H1 (cell line): ENCODE results near the gene GPD1L.

Source experiments
- CBX5 ChIP-seq: fragments of 300-800, 300-1000 bp; sonication (generic); IDR thresholded peaks from 2 replicates; pipeline ENCODE4 v1.7.1; 2016; ENCODE audit warnings: antibody characterized with exemption, low read length, low read depth
- HDAC6 ChIP-seq: IDR thresholded peaks from one replicate; pipeline ENCODE4 v1.7.1; 2012; ENCODE audit warnings: low read depth, mild to moderate bottlenecking, inconsistent platforms, low read length, moderate library complexity
- JUN ChIP-seq: IDR thresholded peaks from 2 replicates; pipeline ENCODE4 v1.6.1; 2011; ENCODE audit warnings: low read depth, mild to moderate bottlenecking, improper control_type of control experiment, low read length
- KDM5A ChIP-seq: fragments of 200-600 bp; IDR thresholded peaks from 2 replicates; pipeline ENCODE4 v1.7.1; 2012; ENCODE audit warnings: mild to moderate bottlenecking, low read length, inconsistent platforms, mixed read lengths
- POLR2A ChIP-seq, 2 experiments: IDR thresholded peaks; 1 replicate in 1 of 2; 2 replicates in 1 of 2; pipeline ENCODE4 v1.6.1; 2011; ENCODE audit warnings: low read depth in 2 of 2, low read length in 2 of 2, mild to moderate bottlenecking in 2 of 2; ENCODE audit errors: control extremely low read depth in 1 of 2
- POLR2AphosphoS5 ChIP-seq: IDR thresholded peaks from 2 replicates; pipeline ENCODE4 v1.6.1; 2011; ENCODE audit warnings: low read depth, low read length
- SIRT6 ChIP-seq: IDR thresholded peaks from one replicate; pipeline ENCODE4 v1.7.1; 2012; ENCODE audit warnings: low read length, inconsistent platforms
- YY1 ChIP-seq: IDR thresholded peaks from 2 replicates; pipeline ENCODE4 v1.6.1; 2011; ENCODE audit warnings: low read depth, mild to moderate bottlenecking, low read length
- TF ChIP-seq, protein P1 (sequence below): IDR thresholded peaks from 2 replicates; pipeline ENCODE4 v1.6.1; 2012; ENCODE audit warnings: inconsistent platforms
- TF ChIP-seq, protein P2 (sequence below), 3 experiments: IDR thresholded peaks; 1 replicate in 2 of 3; 2 replicates in 1 of 3; pipeline versions ENCODE4 v1.5.1 to v1.6.1; 2011; ENCODE audit warnings: low read length in 3 of 3, mild to moderate bottlenecking in 3 of 3, inconsistent platforms in 2 of 3, low read depth in 1 of 3, moderate library complexity in 1 of 3; ENCODE audit not compliant: insufficient read depth in 1 of 3; ENCODE audit errors: control extremely low read depth in 1 of 3

DNA sequence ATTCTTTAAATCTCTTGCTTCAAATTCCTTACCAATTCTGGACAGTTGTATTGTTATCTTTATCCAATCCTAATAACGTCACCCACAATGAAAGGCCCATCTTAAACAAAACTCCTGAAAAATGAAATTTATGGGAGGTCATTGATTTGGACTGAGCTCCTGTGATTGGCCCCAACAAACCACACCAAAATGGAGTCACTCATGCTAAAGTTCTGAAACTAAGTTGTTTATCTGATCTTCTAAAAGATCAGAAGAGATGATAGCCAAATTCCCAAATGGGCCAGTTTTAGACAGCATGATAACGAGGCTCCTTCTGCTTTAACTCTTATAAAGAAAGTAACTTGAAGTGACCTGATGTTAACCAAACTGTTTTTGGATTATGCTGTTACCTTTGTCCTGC lies 39.7 kb upstream of the GPD1L start:
- TF ChIP-seq POLR2A (IDR thresholded peaks at IDR 0.05; ENCODE audit: control extremely low read depth in 1 of 2, low read depth in 2 of 2, low read length in 2 of 2): no peak
- TF ChIP-seq CBX5: no peak
- TF ChIP-seq, protein P1, sequence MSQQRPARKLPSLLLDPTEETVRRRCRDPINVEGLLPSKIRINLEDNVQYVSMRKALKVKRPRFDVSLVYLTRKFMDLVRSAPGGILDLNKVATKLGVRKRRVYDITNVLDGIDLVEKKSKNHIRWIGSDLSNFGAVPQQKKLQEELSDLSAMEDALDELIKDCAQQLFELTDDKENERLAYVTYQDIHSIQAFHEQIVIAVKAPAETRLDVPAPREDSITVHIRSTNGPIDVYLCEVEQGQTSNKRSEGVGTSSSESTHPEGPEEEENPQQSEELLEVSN: no peak
- no peak for TF ChIP-seq KDM5A
- TF ChIP-seq POLR2AphosphoS5: no peak
- no peak for TF ChIP-seq YY1
- TF ChIP-seq, protein P2, sequence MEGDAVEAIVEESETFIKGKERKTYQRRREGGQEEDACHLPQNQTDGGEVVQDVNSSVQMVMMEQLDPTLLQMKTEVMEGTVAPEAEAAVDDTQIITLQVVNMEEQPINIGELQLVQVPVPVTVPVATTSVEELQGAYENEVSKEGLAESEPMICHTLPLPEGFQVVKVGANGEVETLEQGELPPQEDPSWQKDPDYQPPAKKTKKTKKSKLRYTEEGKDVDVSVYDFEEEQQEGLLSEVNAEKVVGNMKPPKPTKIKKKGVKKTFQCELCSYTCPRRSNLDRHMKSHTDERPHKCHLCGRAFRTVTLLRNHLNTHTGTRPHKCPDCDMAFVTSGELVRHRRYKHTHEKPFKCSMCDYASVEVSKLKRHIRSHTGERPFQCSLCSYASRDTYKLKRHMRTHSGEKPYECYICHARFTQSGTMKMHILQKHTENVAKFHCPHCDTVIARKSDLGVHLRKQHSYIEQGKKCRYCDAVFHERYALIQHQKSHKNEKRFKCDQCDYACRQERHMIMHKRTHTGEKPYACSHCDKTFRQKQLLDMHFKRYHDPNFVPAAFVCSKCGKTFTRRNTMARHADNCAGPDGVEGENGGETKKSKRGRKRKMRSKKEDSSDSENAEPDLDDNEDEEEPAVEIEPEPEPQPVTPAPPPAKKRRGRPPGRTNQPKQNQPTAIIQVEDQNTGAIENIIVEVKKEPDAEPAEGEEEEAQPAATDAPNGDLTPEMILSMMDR (IDR thresholded peaks at IDR 0.05; ENCODE audit: control extremely low read depth in 1 of 3, insufficient read depth in 1 of 3, low read depth in 1 of 3, low read length in 3 of 3): no peak
- no peak for TF ChIP-seq SIRT6
- no peak for TF ChIP-seq HDAC6
- no peak for TF ChIP-seq JUN
